ENCODE data around the gene SYT7.

SYT7 gene

DNA sequence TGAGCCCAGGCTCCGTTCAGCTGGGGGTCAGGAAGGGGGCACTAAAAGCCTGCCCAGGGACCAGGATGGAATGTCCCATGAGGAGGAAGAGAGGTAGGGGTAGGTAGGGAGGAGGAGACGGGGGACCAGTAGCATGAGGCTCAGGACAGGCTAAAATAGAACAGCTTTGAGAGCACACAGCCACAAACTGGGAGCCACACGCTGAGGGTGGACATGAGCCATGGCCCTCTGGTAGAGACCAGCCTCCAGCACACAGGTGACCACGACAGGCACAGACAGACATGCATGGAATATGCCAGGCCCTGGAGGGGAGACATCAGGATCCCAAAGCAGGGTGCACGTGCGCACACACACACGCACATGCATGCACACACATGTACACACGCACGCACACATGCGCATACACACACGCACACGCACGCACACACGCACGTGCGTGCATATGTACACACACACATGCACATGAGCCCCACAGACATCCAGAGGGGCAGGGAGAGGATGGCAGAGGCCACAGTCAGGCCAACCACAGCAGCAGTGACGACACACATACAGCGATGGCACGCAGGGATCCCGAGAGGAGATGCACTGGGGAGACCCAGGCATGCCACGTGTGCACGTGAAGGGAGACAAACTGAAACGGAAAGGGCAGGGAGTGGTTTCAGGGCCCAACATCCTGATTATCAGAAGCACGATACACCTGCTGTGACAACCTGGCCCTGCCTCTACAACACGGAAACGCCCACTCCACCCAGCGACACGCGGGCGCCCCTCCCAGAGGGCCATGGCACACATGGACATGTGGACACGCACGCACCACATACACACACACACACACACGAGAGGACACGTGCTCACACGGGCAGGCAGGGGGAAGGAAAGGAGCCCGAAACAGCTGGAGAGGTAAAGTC lies 46.6 kb downstream of the SYT7 start:
- no peak for DNase-seq

DNA sequence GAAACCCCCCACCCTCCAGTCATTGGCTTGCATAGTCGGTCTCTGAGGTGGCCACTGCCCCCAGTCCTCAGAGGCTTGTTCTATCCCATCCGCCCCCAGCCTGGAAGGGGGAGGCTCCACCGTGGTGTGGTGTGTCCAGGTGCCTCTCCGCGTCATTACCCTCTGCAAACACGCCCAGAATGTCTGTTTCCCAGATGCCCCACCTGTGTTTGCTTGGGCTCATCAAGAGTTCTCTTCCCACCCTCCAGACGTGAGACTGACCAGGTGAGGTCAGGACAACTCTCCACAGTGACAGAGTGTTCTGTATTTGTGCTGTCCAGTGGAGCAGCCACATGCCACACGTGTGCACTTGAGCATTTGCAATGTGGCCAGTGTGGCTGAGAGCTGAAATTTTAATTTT lies 47.5 kb downstream of the SYT7 start:
- no peak for DNase-seq

DNA sequence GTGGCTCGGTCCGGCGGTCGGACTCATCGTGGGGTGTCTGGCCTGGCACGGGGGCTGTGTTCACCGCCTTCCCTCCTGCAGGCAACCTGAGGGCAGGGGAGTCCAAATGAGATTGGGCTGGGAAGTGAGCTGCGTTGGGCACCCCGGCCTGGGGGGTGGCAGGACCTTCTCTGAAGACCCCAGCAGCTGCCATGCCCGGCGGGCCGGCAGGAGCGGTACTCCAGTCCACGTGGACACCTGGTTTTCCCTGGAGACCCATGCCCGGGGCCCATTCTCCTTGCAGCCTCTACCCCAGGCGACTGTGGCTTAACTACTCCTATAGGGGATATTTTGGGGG lies 47.9 kb downstream of the SYT7 start:
- no peak for DNase-seq

DNA sequence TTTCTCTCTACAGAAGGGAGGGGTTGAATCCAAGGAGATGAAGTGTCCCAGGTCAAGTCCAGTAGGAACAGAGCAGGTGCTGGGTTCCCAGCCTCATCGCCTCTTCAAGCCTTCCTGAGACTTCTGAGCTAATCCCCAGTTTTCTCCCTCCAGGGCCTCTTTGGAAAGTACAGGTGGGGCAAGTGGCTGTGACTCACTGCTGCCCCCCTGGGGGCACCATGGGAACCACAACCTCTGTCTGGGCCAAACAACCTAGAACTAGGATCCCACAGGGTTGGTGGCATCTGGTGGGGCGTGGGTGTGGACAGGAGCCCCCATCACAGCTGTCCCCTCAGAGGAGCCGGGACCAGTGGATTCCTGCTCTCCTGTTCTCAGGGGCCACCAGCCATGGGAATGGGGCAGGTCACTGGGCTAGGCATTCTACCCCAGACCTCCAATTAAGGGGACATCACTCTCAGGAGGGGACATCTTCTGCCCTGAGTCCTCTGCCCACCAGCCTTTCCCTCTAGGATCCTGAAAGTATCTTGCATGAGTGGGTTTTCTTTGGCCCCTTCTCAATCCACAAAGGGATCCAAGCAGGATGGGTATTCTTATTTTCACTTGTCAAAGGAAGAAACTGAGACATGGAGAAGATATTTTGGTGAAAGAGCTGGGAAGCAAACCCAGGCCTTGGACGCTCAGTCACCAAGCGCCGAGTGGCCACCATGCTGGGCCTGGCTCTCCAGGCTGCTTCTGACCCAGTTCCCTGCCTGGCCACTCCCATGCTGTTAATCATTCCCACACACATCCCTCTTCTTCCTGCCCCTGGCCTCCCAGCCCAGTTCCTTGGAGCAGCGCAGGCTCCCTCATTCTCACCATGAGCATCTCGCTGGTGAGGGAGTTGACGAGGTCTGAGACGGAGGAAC lies 48.5 kb downstream of the SYT7 start:
- peak in 2 of 4 experiments; percentile 15 to 23 for DNase-seq

DNA sequence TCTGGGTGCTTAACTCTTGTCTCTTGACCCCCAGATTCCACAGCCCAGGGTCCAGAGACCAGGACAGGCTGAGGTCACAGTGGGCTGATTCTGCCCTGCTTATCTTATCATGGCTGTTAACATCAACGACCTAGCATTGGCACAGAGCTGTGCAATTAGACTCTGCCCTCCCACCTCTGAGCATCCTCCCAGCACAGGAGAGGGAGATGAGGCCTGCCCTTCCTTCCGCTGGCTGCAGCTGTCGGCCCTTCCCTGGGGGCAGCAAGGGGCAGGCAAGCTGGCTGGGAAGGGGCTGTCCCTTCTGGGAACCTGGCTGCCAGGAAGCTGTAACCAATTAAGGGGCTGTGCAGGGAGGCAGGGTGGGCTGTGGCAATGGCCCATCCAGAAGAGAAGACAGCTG lies 49.8 kb downstream of the SYT7 start:
- no peak for DNase-seq

DNA sequence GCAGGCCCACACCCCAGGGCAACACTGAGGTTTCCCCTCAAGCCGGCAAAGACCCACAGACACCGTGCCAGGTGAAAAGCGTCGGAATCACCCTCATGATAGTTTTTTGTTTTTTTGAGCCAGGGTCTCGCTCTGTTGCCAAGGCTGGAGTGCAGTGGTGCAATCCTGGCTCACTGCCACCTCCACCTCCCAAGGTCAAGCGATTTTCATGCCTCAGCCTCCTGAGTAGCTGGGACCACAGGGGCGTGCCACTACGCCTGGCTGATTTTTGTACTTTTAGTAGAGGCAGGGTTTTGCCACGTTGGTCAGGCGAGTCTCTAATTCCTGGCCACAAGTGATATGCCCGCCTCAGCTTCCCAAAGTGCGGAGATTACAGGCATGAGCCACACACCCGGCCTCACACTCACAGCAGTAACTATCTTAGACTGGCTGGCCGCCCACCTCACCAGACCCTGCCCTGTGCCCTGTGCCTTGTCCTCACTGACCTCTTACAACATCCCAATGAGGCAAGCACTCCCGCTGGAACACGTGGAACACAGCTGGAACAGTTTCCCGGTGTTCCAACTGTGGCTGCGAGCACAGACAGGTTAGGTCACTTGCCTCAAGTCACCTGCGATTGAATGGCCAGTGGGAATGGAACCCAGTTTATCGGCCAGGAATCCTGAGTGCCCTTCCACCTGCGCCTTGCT lies 51.2 kb downstream of the SYT7 start:
- DNase-seq, result no peak

DNA sequence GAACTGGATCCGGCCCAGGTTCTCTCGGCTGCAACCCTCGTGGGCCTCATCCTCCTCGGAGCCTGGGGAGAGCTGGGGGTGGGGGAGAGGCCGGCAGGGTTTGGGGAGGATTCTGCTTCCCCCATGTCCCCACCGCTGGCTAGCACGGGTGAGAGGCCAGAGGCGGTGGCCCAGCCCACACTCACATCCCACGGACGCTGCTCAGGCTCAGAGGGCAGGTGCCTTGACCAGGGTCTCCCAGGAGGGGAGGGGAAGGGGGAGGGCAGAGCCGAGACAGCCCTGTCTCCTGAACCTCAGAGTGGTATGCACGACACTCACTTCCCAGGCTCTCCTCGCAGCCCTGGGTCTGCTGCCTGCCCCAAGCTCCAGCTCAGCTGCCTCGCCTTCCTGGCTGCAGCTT lies 52.8 kb downstream of the SYT7 start:
- DNase-seq, result no peak

DNA sequence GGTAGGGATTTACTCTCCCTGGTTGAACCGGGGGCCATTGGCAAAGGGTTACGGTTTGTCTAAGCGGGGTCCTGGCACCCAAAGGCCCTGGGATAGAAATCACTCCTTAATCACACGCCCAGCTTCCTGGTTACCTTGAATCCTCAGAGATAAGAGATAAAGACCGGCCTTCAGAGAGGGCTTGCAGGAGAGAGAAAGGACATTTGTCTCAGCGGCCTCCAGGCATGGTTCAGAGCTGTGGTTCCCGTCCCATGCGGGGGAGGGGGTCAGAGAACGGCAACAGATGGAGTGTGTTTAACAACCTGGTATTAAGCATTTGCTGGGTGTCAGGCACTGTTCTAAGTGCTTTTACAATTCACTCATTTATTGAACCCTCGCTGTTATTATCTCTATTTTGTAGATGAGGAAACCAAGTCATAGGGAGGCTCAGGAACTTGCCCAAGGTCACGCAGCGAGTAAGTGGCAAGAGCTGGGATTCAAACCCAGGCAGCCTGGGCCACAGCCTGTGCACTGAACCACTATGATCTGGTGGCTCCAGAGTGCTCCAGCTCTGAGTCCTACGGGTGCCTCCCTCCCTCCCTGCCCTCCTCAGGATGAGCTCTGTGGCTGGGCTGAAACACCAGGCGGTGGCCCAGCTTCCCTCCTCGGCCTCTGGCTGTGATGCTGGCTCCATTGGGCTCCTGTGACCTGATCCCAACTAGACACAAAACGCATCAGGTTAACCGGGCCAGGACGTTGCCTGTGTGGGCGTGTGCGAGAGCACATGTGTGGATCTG lies 53.7 kb downstream of the SYT7 start:
- DNase-seq, result no peak

DNA sequence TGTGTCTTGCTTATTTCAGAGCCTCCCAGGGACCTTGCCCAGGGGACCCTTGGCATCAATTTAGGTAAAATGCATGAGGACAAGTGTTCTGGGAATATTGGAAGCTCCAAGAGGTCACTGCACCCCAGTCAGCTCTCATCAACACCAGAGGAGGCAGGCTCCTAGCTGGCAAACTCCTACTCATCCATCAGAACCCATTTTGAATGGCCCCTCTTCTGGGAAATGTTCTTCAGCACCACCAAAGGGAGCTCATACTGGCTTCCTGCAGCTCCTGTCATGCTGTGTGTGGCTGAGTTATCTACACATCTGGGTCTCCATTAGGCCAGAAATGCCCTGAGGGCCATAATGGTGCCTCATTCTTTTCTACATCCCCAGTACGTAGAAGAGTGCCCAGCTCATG lies 54.6 kb downstream of the SYT7 start:
- DNase-seq, result no peak

DNA sequence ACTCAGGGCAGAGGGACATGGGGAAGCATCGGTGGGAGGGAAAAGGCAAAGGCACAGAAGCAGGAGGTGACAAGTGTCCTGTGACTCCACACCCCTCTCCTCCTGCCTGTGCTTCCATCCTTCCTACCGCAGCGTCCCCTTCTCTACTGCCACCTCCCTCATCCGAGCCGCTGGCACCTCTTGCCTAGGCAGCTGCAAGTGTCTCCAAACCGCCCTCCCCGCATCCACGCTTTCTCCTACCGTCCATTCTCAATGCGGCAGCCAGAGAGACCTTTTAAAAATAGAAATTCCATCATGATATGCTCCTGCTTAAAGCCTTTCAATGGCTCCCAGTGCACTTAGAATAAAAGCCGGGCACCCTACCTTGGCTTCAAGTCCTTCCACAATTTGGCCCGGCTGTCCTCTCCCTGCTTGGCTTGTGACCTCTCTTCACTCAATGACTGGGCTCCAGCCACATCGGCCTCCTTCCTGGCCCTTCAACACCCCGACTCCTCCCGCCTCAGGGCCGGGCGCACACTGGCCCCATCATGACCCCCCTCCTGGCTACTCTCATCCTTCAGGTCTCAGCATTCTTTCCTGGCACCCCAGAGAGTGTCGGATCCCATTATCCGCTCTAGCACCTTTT lies 55.8 kb downstream of the SYT7 start:
- no peak for DNase-seq

DNA sequence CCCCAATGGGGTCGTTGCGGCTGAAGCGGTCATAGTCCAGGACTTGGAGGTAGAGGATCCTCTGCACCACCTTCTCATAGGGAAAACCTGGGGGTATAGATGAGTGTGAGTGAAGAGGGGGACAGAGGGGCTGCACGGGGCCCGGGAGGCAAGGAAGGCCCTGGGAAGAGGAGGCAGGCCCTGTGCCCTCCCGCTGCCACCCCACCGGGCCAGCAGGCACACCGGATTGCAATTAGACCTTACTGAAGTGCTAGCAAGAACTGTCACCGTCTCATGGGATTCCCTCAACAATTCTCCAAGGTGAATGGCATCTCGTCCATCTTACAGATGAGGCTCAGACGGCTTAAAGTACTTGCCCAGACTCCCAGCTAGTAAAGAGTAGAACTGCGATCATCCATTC lies 56.4 kb downstream of the SYT7 start:
- DNase-seq, result no peak

DNA sequence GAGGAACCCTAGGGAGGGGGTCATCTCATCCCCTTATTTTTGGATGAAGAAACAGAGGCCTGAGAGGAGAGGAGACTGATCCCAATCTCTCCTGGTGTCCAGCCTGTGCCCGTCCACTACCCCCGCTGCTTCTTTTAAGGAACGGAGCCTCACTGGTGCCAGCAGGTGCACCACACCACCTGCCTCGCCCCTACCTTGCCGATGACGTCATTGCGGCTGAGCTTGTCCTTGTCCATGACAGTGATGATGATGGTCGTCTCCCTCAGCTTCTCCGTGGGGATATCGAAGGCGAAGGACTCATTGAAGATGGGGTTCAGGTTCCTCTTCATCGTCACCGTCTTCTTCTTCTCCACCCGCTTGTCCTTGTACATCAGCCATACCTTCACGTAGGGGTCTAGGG lies 58.0 kb downstream of the SYT7 start:
- DNase-seq, result no peak

DNA sequence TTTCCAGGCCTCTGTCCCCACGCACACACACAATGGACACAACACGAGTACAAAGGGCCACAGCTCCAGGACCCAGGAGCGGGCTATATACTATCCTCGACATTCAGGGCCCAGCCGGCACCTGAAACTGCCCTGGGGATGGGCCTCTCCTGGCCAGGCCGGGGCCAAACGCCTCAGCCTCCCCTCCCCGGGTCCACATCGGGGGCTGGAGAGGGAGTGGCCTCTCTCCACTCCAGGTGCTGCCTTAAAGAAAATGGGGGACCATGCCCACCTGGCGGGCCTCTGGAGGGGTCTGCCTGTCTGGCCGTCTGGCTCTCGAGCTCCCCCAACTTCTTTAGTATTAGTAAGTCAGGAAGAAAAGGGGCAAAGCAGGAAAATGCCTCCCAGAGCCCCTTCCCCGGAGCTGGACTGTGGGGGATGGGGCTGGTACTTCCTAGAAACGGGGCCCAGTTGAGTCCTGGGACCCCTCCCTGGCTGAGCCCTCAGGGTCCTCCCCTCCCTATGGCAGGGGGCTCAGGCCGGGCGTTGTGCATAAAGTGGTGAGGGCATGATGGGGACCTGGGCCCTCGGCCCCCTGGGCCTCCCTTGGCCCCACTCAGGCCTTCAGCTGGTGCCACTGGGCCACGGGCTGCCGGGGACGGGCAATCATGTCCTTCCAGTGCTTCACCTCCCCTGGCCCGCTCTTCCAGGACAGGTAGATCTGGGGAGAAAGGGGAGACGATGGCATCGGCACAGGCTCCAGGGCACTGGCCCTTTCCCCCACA lies 62.7 kb downstream of the SYT7 start:
- DNase-seq, result no peak

DNA sequence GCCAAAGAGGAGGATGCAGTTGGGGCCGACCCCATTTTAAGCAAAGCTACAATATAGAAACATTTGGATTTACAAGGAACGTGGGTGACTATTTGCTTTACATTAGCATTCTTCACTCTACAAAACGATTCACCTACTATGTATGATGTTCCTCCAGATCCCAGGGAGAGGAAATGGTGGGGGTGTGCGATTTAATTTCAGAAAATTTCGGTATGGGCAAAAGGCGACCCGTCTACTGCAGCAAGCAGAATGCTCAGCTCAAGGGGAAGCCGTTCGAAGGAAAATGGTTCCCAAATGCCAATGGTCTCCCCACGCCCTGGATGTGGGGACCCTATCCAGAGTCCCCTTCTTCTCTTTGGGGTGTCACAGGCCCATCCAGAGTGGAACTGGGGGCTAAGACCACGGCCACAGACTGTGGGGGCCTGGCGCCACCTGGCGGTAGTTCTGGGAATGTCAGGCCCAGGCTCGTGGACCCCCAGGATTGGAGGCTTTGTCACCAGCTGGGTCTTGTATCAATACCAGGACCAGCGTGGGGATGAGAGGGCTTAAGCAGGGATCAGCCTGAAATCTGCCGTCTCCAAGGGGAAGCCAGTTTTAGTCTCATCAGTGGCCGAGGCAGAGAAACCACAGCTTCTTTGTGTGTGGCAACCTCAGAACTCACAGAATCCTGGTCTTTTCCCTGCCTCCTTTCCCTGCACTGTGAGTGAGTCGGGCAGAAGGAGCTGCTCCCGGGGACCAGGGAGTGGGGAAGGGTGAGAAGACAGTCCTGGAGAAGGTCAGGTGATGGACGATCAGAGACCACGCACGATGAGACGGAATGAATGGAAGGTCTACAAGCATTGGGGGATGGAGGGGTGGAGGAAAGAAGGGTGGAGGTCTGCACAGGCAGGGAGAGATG lies 64.0 kb downstream of the SYT7 start:
- DNase-seq, result peak; percentile 18 to 53 (median 36)

DNA sequence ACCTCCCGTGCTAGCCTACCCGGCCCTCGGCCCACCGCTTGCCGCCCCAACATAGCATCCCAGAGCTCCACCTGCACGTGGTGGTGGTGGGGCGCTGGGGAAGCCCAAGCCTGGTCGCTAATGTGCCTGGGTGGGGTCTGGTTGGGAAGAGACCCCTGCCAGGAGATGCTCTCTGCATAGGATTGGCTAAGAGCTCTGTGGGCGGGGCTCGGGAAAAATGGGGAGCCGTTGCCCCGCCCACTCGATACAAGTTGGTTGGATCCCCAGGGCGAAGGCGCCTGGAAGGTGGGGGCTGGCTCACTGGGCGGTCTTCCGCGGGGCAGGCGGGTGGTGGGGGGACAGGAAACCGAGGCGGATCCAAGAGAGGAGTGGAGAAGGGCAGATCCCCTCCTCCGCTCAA lies 64.7 kb downstream of the SYT7 start:
- no peak for DNase-seq

DNA sequence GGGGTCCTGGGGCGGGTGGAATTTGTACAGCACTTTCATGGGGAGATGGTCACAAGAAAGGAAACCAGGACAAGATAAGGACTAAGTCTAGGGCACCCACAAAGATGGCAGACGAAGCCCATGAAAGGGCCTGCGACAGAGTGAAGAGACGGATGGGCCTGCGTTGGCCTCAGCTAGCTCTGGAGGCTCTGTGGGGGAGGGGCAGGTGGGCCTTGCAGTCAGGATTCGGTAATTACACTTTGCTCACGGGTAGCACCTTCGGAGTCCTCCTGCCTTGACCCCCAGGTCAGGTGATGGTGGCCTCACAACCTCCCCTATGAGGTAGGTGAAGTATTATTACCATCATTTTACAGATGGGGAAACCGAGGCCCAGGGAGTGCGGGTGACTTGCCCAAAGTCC lies 65.2 kb downstream of the SYT7 start:
- DNase-seq, result no peak

DNA sequence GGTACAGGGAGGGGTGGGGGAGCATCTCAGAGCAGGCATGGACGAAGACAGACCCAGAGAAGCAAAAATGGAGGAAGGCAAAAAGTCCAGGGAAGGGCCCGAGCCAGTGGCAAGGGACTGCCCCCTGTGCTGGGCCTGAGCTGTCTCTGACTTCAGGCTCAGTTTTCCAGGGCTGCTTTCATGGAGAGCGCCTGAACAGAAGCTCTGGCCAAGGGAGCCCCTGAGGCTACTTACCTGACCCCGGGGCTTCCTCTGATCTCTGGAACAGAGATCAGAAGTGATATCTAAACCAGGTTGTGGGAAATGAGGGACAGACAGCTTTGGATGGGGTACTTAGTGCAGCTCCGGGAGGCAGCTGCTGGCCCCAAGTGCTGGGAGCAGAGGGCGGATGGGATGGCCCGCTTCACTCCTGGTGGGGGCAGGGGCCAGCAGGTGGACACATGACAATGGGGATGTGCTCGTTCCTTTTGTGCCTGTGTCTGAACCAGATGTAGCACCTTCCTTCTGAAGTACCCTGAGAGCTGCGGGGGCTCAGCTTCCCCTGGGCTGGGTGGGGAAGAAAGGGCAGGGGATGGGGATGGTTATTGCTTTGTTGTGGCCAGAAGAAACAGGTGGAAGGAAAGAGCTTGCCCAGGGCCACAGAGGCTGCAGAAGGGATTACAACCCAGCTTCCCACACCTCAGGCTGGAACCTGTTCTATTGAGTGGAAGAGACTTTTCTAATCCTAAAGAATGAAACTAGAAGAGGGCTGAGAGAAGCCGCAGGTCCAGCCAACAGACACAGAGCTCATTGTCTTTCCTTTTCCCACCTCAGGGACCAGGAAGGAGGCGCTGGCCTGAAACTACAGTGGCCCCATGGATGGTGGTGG lies 66.6 kb downstream of the SYT7 start:
- no peak for DNase-seq

DNA sequence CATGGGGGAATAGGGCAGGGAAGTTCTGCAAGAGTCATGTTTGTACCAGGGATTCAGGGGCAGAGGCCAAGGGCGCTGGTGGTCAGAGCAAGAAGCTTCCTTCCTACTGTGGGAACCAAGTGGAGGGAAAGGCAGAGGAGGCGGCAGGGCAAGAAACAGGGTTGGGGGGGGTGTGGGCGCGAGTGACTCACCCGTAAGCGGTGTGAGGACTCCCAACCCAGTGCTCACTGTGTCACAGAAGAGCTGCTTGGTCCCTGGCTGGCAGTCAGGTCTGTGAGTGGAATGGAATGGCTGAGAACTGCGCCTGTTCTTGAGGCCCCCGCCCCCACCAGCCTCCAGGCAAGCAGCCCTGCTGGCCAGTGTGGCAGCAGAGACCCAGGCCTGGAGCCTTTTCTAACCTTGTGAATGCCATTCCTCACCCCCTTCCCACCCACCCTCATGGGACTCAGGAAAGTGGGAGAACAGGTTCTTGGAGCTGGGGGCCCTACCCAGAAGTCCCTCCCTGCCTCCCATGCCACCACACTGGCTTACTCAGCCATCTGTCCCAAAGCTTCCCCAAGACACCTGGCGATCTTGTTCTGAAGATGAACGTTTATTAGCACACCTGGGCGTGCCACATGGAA lies 67.6 kb downstream of the SYT7 start:
- DNase-seq, result no peak

DNA sequence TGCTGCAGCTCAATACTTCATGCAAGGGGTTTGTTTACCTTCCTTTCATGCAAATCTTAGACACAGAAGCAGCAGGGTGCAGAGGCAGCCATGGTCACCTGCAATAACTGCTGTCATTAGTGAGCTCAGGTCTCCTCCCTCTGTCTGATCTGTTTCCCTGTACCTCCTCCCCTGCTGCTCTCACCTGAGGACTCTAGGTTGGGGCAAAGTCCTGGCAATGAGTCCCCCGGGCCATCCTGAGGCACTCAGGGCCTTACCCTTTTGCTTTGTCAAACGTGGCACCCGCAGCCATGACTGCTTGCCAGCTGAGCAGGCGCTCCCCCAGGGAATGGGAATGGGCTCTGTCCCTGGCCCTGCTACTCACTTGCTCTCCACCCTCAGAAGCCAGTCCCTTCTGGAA lies 68.4 kb downstream of the SYT7 start:
- no peak for DNase-seq
